Renal cortex interstitium (tissue), 11 donors: ENCODE results near the gene KCNJ5. TPM values are rescaled to one million over a fixed set of nuclear protein-coding genes. Genes with fewer than 3 reads are reported as not detected.

ENCODE experiments used
- DNase-seq, 11 donors: peaks; one replicate each; pipeline ENCODE4 v3.0.0-alpha.2; 2013; ENCODE audit warnings: low read depth in 9 of 11, low spot score in 4 of 11; ENCODE audit errors: extremely low read depth in 1 of 11
- polyA plus RNA-seq, 3 donors: library from polyadenylated mRNA; unstranded; fragments of 120-200 nt; gene quantifications; one replicate each; pipeline ENCODE4 v1.2.1, GENCODE V29; 2013; ENCODE audit not compliant: insufficient read length in 3 of 3

KCNJ5 gene
- polyA plus RNA-seq, 3 donors, result 3.7 to 5.4 (median 4.2) TPM

- peak in 1 of 11 donors; percentile 46 for DNase-seq
Measured at GRCh38 chr11:128862908-128863660, 28.1 kb upstream of the KCNJ5 start.

DNA sequence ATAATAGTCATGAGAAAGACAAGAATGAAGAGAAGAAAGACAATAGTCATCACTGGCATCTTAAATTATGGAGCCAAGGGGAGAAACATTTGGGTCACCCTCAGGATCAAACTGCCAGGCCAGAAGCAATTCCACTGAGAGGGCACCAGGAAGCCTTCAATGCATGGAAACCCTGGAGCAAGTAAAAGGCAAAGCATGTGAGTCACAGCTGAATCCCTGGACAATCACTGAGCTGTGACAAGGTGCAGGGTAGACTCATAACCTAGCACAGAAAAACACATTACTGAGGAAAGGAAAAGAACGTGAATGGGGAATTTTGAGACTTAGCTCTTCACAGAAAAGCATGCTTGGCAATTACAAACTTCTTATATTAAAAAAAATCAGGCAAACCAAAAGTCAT is 25.7 kb upstream of the KCNJ5 start:
- no peak for DNase-seq

GRCh38 chr11:128867277-128867676 is 23.9 kb upstream of the KCNJ5 start, which contains the start of gene KCNJ1:
KCNJ1 (minus strand) TSS chr11:128867296; CDS start chr11:128840243, 27,053 bp downstream.
- DNase-seq, result no peak

- DNase-seq, result no peak
Measured at GRCh38 chr11:128868841-128869671, 22.1 kb upstream of the KCNJ5 start.

DNA sequence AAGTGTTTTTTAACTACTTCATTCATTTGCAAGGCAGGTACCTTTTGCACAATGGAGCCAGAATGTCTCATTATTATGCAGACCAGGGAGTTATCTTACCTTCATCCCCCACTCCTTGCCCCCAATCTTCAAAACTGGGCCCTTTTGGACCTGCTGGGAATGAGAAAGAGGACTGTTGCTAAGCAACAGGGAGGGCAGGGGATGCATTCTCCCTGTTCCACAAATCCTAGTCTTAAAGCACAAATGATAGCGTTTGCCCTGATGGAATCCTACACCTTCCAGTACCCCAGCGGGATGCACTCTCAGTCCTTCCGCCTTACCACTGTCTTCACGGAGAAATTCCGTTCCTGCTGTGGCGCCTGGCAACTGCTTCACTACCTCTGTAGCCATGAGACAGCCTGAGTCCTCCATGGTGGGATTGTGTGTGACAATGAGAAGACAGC is 20.0 kb upstream of the KCNJ5 start:
- no peak for DNase-seq

DNA sequence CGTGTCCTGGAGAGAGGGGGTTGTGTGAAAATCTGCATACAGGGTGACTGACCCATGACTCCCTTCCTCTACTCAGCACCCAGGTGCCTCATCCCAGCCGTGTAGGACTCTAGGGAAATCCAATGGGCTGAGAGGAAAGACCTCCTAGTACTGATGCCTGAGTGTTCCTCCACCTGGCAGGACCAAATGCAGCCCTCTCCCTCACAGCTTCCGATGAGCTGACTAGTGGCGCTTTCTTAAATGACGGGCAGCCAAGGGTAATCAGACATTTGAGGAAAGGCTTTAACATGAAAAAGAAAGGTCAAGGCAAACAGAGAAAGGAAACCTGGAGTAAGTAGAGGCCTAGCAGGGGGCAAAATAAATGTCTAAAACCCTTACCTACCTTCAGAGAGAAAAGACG is 19.1 kb upstream of the KCNJ5 start:
- DNase-seq, result no peak

GRCh38 chr11:128872594-128872993 is 18.6 kb upstream of the KCNJ5 start:
- no peak for DNase-seq

DNA sequence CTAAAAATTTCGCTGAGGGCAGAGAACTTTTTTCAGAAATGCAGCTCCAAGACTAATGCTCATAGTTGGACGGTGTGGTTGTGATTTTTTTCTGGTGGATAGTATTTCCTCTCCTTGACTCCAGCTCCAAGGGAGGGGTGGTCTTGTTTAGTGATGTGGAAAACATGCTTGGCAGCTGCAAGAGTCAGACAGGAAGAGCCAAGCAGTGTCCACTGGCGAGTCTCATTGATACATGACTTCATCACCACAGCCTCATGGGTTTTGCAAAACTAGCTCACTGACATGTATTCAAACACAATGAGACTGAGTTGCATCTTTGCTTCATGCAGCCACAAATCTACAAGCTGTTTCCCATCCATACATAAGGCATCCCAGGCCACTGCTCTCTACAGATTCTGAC is 16.7 kb upstream of the KCNJ5 start:
- DNase-seq, result no peak

- DNase-seq, result no peak
Measured at GRCh38 chr11:128876133-128876650, 15.0 kb upstream of the KCNJ5 start.

GRCh38 chr11:128877726-128878125 is 13.4 kb upstream of the KCNJ5 start:
- no peak for DNase-seq

- DNase-seq, result no peak
Measured at GRCh38 chr11:128878455-128878854, 12.7 kb upstream of the KCNJ5 start.

- DNase-seq, result no peak
Measured at GRCh38 chr11:128879817-128880216, 11.3 kb upstream of the KCNJ5 start.

DNA sequence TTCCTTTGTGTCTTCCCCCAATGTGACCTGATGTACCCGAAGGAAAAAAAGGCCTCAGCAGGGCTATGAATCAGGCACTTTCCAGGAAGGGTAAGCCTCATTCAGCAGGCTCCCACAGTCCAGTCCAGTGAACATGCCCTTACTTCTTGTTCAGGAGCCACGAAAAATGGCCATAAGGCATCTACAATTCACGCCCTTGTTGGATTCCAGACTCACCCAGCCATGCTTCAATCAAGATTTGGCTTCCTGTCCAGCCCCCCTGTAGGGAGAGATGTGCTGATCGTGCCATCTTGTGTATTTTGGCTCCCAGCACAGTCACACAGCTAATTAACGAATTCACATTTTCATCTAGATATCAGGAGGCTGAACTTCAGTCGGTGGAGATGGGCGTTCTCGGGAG is 9.9 kb upstream of the KCNJ5 start:
- DNase-seq, result no peak

GRCh38 chr11:128882451-128882850 is 8.7 kb upstream of the KCNJ5 start:
- DNase-seq, result no peak

DNA sequence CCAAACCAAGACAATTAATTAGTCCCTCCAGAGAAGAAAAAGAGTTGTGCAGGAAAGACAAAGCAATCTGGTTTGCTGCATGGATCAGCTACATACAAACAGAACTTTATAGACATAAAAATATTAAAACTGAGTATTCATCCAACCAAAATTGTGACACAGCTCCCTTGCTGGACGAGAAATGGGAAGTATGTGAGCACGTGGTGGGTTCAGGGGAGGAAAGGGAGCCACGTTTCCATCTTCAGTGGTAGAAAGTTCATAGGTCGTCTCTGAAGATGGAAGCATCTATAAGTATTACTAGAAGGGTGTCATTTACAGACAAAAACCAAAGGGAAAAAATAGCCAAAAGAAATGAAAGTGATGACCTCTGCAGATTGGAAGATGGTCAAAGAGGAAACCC is 7.1 kb upstream of the KCNJ5 start:
- DNase-seq, result no peak

DNA sequence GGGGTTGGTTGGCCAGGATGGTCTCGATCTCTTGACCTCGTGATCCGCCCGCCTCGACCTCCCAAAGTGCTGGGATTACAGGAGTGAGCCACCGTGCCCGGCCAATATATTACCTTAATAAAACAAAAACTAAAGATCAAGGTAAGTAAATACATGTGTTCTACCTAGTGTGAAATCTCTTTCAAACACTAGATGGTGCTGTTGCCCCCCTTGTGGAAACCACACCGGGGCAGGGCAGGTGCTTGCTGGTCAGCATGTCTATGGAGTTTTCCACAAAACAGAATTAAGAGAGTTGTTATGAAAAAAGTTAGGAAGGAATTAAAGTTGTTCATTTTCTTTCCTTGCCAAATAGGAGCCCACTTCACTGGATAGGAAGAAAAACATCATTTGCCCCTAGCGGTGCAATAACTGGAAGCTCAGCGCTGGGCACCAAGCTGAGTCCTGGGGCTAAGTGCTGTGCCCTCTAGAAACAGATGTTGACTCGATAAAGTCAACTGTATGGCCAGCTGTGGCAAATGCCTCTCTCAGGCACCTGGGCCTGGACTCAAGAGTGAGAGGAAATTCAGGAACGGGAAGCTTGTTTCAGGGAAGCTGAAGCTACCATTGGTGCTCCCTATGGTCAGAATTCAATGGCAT is 6.3 kb upstream of the KCNJ5 start:
- peak in 7 of 11 donors; percentile 59 to 76 (median 69) for DNase-seq

- DNase-seq, result no peak
Measured at GRCh38 chr11:128886406-128887124, 4.6 kb upstream of the KCNJ5 start.

DNA sequence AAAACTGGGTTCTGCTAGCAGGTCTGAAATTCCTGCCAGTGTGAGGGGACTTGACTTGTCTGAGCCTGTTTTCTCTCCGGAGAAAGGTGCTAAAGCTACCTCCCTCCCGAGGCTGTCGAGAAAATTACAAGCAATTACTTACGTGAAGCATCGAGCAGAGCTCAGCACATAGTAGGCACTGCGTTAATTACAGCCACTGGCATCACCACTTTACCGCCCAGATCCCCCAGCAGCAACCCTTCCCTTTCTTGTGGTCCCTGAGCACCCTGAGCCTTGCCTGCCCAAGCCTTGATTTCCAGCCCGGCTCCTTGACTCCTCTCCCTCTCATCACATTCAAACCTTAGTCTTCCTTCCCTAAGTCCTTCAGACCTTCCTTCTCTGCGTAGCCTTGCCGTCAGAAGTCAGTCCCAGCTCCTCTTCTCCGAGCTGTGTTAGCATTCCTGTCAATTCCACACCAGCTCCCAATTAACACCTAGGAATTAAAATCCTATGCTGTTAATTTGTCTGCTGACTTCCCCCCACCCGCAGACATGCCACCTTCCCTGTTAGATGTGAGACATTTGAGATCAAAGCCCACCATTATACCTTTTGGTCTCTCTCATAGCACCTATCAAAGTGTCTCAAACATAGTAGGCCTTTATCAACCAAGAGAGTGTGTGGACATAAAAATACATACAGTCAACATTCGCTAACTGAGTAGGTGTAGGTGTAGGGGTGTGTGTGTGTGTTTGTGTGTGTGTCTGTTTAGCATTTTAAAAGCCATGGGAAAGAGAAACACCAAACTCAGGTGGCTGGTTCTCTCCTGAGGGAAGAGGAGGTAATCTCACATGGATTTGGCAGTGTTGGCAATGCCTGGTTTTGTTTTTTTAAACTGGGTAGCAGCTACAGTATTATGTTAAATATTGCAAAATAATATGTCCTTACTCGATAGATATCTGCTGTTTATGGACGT is 2.8 kb upstream of the KCNJ5 start:
- DNase-seq, result no peak
